Inferior parietal cortex (tissue), 1 donor: ENCODE data around the gene ZNF532.
"Not testable (repeated sequence)": the region's sequence is repeated elsewhere in the genome, so short reads cannot be mapped to it uniquely, and the experiment has no call there.

ENCODE experiments used
- DNase-seq: peaks from one replicate; pipeline ENCODE4 v3.0.0-alpha.2; 2016; ENCODE audit errors: extremely low spot score

Gene ZNF532

DNA sequence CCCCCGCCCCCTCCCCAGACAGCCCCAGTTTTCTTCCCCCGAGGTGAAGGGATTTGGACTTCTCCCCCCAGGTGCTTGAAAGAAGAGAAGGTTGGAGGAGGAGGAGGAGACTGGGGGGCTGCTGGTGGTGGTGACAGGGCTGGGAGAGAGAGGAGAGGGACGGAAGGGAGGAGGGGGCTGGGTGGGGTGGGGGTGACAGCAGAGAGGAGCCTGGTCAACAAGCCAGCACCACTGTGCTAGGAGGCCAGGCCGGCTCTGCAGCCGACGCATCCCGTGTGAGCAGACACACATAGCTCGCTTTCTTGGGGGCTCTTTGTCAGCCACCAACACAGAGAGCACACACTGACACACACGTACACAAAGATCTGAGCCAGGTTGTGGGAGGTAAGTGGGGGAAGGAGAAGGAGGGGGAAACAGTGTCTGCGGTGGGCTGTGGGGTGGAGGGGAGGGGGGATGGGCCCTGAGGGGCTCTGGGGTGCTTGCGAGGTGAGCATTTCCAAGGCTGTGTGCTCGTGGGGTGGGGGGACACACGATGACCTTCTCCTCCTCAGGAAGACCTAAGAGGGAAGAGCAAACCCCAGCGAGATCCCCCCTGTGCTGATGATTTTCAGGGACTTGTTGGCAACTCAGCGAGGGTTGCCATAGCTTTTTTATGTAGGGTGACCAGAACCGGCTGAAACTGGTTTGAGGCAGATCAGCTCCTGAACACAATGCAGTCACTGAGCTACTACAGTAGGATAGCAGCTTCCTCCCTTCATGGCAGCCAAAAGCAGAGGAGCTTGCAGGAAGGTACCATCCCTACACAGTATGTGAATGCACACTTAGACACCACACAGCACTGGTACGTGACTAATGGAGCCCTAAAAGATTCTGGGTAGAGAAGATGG lies at the start of gene ZNF532:
Gene ZNF532, plus strand, starts transcription at position 732 of the 887 bp plus-strand sequence. CDS start 53,411 bp downstream, outside the sequence.
- DNase-seq: peak; percentile 87

- DNase-seq: no peak
Measured at GRCh38 chr18:58819051-58819450, 45.6 kb upstream of the ZNF532 start.

GRCh38 chr18:58820251-58820650 lies 44.4 kb upstream of the ZNF532 start:
- DNase-seq: no peak

GRCh38 chr18:58822944-58823343 lies 41.7 kb upstream of the ZNF532 start:
- no peak for DNase-seq

DNA sequence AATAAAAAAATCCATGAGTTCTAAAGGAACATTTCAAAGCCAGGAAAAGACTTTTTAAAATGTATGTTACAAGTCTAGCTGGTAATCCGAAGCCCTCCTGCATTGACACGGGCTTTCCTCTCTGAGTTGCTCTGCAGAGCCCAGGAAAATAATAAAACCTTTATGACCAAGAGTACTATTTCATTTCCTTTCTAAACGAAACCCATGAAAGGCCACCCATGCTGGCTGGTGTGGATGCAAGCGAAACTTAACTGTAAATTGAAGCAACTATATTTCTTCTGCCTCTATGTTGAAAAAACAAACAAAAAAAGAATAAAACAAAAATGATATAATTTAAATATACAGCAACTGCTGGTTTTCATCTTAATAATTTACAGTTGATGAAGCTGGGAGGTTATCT lies 41.3 kb upstream of the ZNF532 start:
- no peak for DNase-seq

GRCh38 chr18:58826926-58827325 lies 37.8 kb upstream of the ZNF532 start:
- DNase-seq: not testable (repeated sequence)

DNA sequence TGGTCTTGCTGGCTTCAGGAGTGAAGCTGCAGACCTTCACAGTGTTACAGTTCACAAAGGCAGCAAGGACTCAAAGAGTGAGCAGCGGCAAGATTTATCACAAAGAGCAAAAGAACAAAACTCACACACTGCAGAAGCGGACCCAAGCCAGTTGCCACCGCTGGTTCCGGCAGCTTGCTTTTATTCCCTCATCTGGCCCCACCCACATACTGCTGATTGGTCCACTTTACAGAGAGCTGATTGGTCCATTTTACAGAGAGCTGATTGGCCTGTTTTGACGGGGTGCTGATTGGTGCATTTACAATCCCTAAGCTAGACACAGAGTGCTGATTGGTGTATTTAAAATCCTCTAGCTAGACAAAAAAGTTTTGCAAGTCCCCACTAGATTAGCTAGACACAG lies 37.2 kb upstream of the ZNF532 start:
- no peak for DNase-seq

DNA sequence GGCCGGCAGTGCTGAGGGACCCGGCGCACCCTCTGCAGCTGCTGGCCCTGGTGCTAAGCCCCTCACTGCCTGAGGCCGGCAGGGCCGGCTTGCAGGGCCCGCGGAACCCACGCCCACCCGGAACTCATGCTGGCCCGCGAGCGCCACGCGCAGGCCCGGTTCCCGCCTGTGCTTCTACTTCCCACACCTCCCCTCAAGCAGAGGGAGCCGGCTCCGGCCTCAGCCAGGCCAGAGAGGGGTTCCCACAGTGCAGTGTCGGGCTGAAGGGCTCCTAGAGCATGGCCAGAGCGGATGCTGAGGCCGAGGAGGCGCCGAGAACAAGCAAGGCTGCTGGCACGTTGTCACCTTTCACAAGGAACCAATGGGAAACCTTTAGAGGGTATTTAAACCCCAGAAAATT lies 36.8 kb upstream of the ZNF532 start:
- DNase-seq: no peak

DNA sequence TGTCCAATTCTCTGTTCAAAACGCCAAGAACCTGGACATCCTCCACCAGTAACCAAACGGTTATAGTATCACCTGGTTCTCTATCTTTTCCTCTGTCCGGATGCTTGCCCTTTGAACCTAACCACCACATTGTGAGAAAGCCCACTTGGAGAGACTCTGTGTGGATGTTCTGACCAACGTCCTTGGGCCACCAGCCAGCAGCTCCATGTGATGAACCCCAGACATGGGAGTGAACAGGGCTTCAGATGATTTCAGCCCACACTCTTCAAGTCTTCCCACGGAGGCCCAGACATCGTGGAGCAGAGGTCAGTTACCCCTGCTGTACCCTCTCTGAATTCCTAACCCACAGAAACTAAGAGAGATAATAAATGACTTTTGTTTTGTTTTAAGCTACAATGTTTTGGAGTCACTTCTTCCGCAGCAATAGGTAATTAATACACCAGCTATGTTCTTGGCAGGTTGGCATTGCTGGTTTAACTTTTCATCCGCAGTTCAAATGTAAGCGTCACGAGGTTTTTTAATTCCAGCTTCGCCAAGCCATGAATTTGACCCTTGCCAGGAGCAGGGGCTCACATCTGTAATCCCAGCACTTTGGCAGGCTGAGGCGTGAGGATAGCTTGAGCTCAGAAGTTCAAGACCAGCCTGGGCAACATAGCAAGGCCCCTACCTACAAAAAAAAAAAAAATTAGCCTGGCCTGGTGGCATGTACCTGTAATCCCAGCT lies 36.1 kb upstream of the ZNF532 start:
- no peak for DNase-seq

DNA sequence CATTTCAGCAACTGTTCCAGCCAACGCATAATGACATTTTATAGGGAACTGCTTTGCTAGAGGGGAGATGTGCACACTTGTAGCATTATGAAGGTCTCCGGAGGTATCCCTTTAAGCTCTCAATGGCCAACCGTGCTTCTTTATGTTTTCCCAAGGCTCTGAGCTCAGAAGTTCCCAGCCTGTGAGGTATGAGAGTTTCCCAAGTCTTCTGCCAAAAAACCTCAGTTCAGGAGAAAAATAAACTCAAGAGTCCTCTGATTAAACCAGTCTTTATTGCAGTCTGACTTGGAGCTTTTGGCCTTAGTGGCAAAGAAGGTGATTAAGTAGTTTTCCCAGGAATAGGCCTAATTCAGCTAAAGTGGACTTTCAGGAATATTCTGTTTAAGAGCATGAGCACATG lies 35.4 kb upstream of the ZNF532 start:
- DNase-seq: no peak

DNA sequence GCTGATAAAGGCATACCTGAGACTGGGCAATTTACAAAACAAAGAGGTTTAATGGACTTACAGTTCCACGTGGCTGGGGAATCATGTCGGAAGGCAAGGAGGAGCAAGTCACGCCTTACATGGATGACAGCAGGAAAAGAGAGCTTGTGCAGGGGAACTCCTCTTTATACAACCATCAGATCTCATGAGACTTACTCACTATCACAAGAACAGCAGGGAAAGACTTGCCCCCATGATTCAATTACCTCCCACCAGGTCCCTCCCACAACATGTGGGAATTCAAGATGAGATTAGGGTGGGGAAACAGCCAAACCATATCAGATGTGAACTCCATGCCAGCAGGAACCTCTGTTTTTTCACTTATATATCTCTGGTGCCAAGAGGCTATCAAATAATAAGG lies 34.8 kb upstream of the ZNF532 start:
- DNase-seq: not testable (repeated sequence)

GRCh38 chr18:58831606-58832005 lies 33.1 kb upstream of the ZNF532 start:
- DNase-seq: no peak

DNA sequence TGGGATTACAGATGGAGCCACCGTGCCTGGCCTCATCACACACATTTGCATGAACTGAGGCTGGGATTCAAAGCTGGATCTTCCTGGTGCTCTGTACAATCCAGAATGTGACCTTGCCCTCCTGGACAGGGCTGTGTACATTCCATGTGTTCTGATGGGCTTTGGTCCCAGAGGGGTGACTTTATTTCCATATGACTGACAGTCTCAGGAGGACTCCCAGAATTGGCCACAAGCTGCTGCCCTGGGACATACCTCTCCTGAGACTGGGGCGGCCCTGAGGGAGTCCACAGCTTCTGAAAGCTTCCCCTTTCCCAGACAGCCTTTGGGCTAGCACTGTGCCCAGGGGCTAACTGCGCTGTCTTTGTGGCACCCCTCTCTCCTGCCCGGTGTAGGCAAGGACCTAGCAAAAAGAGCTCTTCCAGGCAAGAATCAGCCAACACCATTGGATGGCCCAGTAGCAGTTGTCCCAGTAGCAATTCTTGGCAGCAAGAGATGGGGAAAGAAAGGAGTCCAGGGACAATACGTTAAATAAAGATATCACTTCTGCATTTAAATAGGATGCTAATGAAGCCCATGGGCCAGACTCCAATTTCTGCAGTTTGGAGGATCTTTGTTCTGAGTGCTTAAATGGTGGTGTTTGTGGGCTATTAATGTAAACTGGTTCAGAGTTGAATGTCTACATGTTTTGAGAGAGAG lies 26.4 kb upstream of the ZNF532 start:
- DNase-seq: no peak

DNA sequence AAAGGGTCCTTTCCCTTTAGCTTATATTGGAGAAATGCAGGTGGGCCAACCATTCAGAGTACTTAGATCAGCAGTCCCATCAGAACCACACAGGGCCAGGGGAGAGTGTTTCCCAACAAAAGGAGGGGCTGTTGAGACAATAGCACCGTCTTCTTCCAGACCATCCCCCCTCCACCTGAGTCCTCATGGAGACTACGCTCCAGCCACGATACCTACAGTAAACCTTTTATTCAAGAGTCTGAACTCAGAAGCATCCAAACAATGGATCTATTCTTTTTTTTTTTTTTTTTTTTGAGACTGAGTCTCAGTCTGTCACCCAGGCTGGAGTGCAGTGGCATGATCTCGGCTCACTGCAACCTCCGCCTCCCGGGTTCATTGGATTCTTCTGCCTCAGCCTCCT lies 25.7 kb upstream of the ZNF532 start:
- DNase-seq: no peak

GRCh38 chr18:58842978-58843687 lies 21.5 kb upstream of the ZNF532 start:
- no peak for DNase-seq

DNA sequence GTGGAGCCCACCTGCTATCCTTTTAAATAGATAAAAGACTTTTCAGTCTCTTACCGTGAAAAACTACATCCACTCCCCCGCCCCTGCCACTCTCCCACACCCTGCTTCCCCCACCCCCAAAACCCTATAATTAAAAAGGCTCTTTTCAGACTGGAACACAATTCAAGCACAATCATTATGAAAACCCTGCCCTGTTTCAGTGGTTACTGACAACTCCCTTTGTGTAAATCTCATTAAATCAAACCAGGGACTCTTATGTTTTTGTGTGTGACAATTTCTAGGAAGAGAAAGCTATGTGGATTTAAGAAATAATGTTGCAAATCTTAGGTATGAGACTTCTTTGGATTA lies 21.0 kb upstream of the ZNF532 start:
- DNase-seq: no peak

- DNase-seq: no peak
Measured at GRCh38 chr18:58844871-58845270, 19.8 kb upstream of the ZNF532 start.

DNA sequence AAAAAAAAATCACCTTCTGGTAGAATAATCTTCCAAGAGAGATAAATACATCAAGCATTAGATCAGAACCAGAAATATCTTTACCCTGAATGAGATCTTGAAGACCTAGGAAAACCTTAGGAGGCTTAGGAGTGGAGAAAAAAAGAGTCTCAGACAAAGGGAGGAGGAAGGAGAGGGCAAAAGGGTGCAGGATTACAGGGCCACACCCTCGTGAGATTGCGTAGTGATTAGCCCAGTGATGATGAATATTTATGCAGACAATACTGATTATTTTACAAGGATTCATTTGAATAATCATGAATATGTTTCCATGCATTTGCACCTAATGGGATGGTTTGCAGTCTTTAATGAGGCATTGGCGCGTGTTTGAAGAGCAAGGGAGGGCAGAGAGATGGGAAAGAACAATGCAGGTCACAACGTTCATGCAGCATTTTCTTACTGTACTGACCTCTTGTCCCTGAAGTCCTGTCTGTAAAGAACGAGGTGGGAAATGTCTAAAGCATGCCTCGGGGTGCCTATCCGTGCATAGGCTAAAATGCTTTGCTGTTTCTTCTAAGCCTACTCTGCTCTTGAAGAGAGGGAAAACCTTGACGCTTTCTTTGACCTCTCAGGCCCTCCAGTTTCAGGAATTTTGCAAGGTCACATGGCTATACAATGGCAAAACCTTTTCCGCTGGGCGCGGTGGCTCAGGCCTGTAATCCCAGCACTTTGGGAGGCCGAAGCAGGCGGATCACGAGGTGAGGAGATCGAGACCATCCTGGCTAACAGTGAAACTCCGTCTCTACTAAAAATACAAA lies 18.6 kb upstream of the ZNF532 start:
- DNase-seq: no peak

DNA sequence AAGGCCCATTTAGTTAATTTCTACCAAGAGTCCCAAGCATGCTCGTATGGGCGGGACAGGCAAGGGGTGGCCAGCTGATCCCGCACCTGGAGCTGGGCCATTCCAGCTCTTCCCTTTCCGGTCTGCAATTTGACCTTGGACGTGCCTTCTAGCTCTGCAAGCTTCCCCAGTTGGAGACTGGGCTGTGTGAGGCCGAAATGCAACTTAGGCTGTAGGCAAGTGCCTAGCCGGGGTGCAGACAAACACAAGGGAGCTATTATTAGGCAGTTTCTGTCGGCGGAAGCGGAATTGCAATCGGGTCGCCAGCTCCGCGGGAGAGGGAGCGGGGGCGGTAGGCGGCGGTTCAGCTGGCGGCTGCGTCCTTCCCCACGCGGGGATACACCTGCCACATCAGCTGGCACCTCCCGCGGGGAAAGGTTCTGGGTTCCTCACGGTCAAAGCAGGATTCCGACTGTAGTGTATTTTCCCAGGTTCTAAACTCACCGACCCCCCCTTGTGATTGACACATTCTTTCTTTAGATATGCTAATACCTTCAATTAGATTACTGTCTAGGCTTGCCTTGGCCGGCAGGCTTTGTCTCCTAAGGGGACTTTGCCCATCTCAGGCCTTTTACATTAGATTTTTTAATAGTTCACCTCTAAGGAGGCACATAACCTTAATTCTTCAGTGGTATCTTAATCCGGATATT lies 17.1 kb upstream of the ZNF532 start:
- no peak for DNase-seq

DNA sequence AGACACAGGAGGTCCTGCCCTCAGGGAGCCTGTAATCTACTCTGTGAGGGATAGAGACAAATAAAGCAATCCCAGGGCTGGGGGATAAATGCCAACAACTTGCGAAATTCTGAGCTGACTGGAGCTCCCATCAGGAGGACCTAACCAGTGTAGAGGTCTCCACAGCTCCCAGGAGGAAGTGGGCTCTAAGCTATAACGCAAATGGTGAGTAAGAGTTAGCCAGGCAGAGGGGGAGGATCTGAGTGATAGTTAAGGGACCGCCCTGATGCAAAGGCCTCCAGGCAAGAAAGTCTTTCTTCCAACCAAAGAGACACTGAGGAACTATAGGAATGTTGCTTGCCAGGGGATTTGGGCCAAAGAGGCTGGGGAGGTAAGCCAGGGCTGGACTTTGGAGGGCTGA lies 16.0 kb upstream of the ZNF532 start:
- DNase-seq: no peak
